GM20000 (cell line): ENCODE data around the gene CACNA2D2.

Experiments used
- DNase-seq: peaks from one replicate; pipeline ENCODE4 v3.0.0; 2012; ENCODE audit warnings: low spot score
- CTCF ChIP-seq: IDR thresholded peaks from 2 replicates; pipeline ENCODE4 v1.5.1; 2012; ENCODE audit warnings: mild to moderate bottlenecking, control low read depth; ENCODE audit errors: extremely low read depth, missing control alignments

The CACNA2D2 gene

GRCh38 chr3:50533807-50534461, 30.5 kb upstream of the CACNA2D2 start:
- DNase-seq: no peak
- TF ChIP-seq CTCF: no peak

DNA sequence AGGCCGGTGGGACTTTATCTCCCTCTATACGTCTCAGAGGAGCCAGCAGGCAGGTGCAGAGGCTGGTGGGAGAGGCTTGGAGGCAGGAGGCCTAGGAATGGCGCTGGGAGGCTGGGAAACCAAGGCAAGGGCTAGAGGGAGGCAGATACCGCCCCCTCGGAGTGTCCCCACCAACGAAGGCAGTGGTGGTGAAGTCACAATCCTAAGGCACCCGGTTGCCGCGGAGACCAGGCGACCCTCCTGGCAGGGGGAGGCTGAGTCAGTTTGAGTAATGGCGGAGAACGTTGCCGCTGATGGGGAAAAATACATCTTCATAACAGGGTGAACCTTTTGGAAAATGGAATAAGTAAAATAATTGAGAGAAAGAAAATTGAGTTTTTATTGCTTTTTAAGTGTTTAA, 29.9 kb upstream of the CACNA2D2 start:
- no peak for TF ChIP-seq CTCF
- DNase-seq: no peak

- TF ChIP-seq CTCF: no peak
- DNase-seq: no peak
Observed at GRCh38 chr3:50532062-50532705, 28.8 kb upstream of the CACNA2D2 start.

DNA sequence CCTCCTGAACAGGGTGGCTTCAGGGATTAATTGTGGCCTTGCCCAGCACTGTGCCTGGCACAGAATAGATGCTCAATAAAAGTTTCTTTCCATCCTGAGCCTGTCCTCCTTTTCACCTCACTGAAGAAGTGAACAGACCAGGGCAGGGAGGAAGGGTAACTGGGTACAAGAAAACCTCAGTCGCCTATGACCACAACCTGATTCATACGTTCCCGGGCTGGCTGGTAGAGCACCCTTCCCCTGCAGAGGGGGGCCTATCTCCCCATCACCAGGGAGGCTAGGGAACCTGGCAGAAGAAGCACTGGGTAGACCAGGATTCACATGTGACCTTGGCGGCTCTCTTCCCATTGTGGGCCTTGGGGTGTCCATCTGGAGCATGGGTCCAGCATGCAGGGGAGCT, 27.8 kb upstream of the CACNA2D2 start:
- TF ChIP-seq CTCF: no peak
- no peak for DNase-seq

DNA sequence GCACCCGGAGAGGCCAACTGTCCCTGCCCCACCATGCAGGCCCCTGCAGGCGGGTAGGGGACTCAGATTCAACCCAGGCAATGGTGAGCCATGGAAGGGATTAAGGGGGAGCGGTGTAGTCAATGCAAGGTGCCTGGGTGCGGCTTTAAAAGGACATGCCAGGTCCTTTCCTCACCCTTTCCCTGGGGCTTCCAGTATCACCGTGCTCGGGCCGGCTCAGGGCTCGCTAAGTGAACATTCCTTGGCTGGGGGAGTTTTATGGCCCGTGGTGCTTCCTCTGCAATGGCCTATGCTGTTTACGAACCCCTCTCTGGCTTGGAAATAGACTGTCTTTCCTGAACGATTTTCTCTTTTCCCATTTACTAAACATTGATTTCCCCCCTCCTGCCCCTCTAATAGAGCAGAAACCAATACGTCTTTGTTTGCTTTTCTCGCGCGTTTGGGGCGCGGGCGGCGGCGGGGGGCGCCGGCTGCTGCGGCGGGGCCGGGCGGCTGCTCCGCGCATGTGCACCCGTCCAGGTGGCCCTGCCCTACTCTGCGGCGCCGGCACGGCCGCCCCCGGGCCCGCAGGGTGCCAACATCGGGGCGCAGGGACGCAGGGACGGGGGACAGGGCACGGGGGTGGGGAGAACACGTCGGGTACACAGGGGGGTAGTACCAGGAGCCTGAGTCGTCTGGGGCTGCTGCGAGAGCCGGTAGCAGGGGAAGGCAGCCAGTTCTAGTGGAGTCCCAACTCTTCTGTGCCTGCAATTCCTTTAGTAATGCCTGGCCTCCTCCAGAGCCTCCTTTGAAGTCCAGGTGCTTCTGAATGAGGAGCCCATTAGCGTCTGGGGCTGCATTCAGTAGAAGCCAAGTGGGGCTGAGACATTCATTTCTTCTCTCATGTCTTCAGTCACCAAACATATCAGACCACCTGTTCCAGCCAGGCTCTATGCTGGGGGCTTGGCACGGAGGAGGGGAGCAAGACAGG, 26.9 kb upstream of the CACNA2D2 start:
- DNase-seq: no peak

DNA sequence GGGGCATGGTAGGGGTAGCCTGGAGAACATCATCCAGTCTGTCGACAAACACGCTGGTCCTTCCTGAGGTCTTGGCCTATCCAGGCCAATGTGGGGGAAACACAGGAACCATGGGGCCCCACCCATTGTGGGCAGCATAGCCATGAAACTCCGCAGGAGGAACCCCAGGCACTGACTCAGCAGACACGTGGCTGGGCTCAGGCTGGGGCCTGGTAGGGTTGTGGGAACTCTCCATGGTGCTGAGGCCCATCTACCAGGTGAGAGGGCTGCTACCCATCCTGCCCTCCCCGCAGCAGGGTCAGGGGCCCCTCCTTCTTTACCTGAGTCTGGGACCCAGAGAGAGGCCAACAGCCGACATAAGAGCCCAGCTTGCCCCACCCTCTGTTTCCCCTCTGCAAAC, 22.6 kb upstream of the CACNA2D2 start:
- no peak for TF ChIP-seq CTCF
- DNase-seq: peak; percentile 74

More for the DNA sequence above, 26.9 kb upstream of the CACNA2D2 start:
- no peak for TF ChIP-seq CTCF
